Measurements from ENCODE around the gene AKR1C1. TPM values are rescaled to one million over a fixed set of nuclear protein-coding genes. Genes with fewer than 3 reads are reported as not detected.
A peak's percentile ranks its signal among the peaks of the same experiment; 100 is the strongest.

The AKR1C1 gene
- total RNA-seq, 1 donor from 2014 or later: 18.4 TPM

DNA sequence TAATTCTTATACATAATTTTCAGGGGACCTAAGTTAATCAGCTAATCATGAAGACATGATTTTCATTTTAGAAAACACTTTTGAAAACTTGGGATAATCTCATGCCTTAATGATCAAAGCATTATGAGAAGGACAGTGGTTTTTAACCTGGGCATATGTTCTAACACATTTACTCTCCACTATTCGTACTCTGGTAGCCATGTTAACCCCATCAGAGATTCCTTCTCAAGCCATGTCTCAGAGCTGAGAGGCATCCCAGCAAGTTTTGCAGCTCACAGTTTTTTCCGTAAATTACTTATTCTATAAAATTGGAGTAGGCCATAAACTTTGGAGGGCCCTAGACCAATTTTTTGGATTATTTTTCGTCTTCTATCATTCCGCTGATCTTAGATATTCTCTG, 15.7 kb downstream of the AKR1C1 start:
- Histone ChIP-seq H3K27ac (no peak overlapping the region), H3K9me3 (no peaks in the 10 kb centered on the region), H3K4me1 (no peaks in the 10 kb centered on the region), H3K4me3 (no peak overlapping the region), H3K27me3 (no peaks in the 10 kb centered on the region), H3K36me3 (peaks cover 0 to 6% of the 10 kb centered on the region in 2 donors)
- no peak for DNase-seq (ENCODE audit: low spot score in 2 of 2)
- intact Hi-C loops (cut with DNase I): no loop called here
- no peak for TF ChIP-seq CTCF (IDR thresholded peaks at IDR 0.05)

DNA sequence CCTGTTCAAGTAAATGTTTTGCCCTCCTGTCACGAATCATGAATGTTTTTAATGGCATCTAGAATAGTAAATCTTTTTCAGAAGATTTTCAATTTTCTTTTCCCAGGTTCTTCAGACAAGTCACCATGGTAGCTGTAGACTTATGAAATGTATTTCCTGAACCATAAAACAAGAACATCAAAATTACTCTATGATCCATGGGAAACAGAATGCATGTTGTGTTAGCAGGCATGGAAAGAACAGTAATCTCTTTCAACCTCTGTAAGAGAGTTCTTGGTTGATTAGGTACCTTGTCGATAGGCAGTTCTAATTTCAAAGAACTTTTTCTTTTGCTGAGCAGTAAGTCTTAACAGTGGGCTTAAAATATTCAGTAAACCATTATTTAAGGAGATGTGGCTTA, 17.6 kb downstream of the AKR1C1 start:
- no peak for TF ChIP-seq CTCF (IDR thresholded peaks at IDR 0.05)
- Histone ChIP-seq H3K27me3 (no peaks in the 10 kb centered on the region), H3K27ac (no peak overlapping the region), H3K4me3 (no peak overlapping the region), H3K9me3 (no peaks in the 10 kb centered on the region), H3K4me1 (peaks cover 0 to 3% of the 10 kb centered on the region in 2 donors), H3K36me3 (peaks cover 0 to 6% of the 10 kb centered on the region in 2 donors)
- intact Hi-C loops (cut with DNase I): no loop called here
- DNase-seq (ENCODE audit: low spot score in 2 of 2): no peak

DNA sequence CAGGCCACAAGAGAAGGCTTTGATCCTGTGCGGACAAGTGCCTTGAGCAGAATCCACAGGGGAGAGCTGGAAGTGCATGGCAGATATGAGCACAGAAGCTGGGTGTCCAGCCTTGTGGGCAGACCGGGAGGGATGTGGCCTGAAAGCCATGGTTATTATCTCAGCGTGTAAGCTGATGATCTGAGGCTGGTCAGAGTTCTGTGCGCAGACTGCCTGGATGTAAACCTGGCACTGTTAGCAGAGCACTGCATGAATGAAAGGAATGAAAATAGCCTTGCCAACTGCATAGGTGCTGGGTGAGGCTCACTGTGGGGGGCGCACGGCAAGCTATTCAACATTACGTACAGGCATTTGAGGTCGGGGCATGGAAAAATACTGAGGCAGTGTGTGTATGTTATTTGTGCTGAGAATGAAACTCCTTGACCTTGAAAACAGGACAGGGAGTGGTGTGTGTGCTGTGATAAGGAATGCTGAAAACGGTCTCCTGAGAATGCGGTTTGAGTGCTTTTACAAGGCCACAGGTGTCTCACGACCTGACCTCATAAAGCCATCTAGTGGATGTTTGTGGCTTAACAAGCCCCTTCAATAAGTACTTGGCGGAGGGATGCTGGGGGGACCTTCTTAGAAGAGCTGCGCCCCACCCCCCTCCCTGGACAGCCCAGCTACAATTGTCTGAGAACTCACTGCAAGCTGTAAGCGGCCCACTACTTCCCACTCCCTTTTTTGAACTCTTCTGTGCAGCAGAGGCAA, 18.7 kb downstream of the AKR1C1 start:
- peaks cover 0 to 2% of the 10 kb centered on the region in 2 donors for H3K36me3 ChIP-seq
- DNase-seq (ENCODE audit: low spot score in 2 of 2): no peak
- peak overlapping the region; percentile 51 to 56 for H3K27ac ChIP-seq
- H3K4me1 ChIP-seq: peaks cover 0 to 3% of the 10 kb centered on the region in 2 donors
- H3K27me3 ChIP-seq: no peaks in the 10 kb centered on the region
- H3K9me3 ChIP-seq: no peaks in the 10 kb centered on the region
- no peak overlapping the region for H3K4me3 ChIP-seq
- peak in 1 of 3 experiments; percentile 6 for TF ChIP-seq CTCF (IDR thresholded peaks at IDR 0.05)
- intact Hi-C loops (cut with DNase I): no loop called here

GRCh38 chr10:4982764-4983226, 19.6 kb downstream of the AKR1C1 start:
- TF ChIP-seq CTCF (IDR thresholded peaks at IDR 0.05): no peak
- H3K4me1 ChIP-seq: peaks cover 0 to 3% of the 10 kb centered on the region in 2 donors
- no peak overlapping the region for H3K4me3 ChIP-seq
- intact Hi-C loops (cut with DNase I): no loop called here
- peak overlapping the region; percentile 51 to 56 for H3K27ac ChIP-seq
- no peaks in the 10 kb centered on the region for H3K36me3 ChIP-seq
- H3K27me3 ChIP-seq: no peaks in the 10 kb centered on the region
- H3K9me3 ChIP-seq: no peaks in the 10 kb centered on the region
- peak; percentile 26 to 59 for DNase-seq (ENCODE audit: low spot score in 2 of 2)

- intact Hi-C loops (cut with DNase I): no loop called here
- no peak for TF ChIP-seq CTCF (IDR thresholded peaks at IDR 0.05)
- Histone ChIP-seq H3K36me3 (no peaks in the 10 kb centered on the region), H3K27me3 (no peaks in the 10 kb centered on the region), H3K27ac (no peak overlapping the region), H3K4me1 (peaks cover 0 to 3% of the 10 kb centered on the region in 2 donors), H3K4me3 (no peak overlapping the region), H3K9me3 (no peaks in the 10 kb centered on the region)
- no peak for DNase-seq (ENCODE audit: low spot score in 2 of 2)
Observed at GRCh38 chr10:4983615-4984216, 20.5 kb downstream of the AKR1C1 start.
